SK-N-SH (cell line): Measurements from ENCODE around the gene PABPC1L2A. TPM values are rescaled to one million over a fixed set of nuclear protein-coding genes. Genes with fewer than 3 reads are reported as not detected.
"Not testable (repeated sequence)": the region's sequence is repeated elsewhere in the genome, so short reads cannot be mapped to it uniquely, and the experiment has no call there.

Experiments used
- CTCF ChIA-PET: fragments of 300-600, 350-600 bp; formaldehyde crosslinking; extraction: SDS; loops from one replicate; lab custom pipeline; 2021; lab: Yijun Ruan, JAX
- POLR2A ChIA-PET: fragments of 350-600 bp; sonication (Branson Sonifier 250); formaldehyde crosslinking; extraction: SDS; loops from one replicate; lab custom pipeline; 2020; ENCODE audit warnings: antibody characterized with exemption, inconsistent platforms; lab: Yijun Ruan, JAX
- DNase-seq: peaks from one replicate; pipeline ENCODE4 v3.0.0; 2012
- H2AFZ ChIP-seq: fragments of 200-600 bp; sonication (generic); 2 replicates; pipeline ENCODE4 v1.8.1; 2016; ENCODE audit warnings: antibody characterized with exemption, mild to moderate bottlenecking, low read depth
- H3F3A ChIP-seq: fragments of 200-600 bp; sonication (generic); replicated peaks from 2 replicates; pipeline ENCODE3; 2016; ENCODE audit warnings: antibody characterized with exemption, mild to moderate bottlenecking; ENCODE audit not compliant: insufficient read depth
- H3K27ac ChIP-seq, 2 experiments: fragments of 200-500 bp in 1 of 2; fragments of 200-600 bp in 1 of 2; sonication (Bioruptor generic) in 1 of 2; sonication (generic), shearing (Covaris generic) in 1 of 2; 2 replicates each; pipeline versions ENCODE4 v1.5.1 to v1.6.1; 2014 to 2016; ENCODE audit warnings: low read depth in 2 of 2, inconsistent platforms in 1 of 2, low read length in 1 of 2, mild to moderate bottlenecking in 1 of 2, mixed read lengths in 1 of 2
- H3K27me3 ChIP-seq: fragments of 200-600 bp; sonication (generic), shearing (Covaris generic); 2 replicates; pipeline ENCODE4 v1.6.1; 2016; ENCODE audit warnings: mixed run types; ENCODE audit not compliant: insufficient read depth
- H3K36me3 ChIP-seq, 2 experiments: fragments of 200-500 bp in 1 of 2; fragments of 200-600 bp in 1 of 2; sonication (Bioruptor generic) in 1 of 2; sonication (generic) in 1 of 2; replicated peaks in 1 of 2; 2 replicates each; pipeline versions ENCODE3 to v1.5.1; 2014 to 2016; ENCODE audit warnings: low read length in 1 of 2, mild to moderate bottlenecking in 1 of 2; ENCODE audit not compliant: insufficient read depth in 2 of 2, control insufficient read depth in 1 of 2
- H3K4me1 ChIP-seq, 2 experiments: fragments of 200-500 bp in 1 of 2; fragments of 200-600 bp in 1 of 2; sonication (Bioruptor generic) in 1 of 2; sonication (generic), shearing (Covaris generic) in 1 of 2; 2 replicates each; pipeline versions ENCODE4 v1.5.1 to v1.6.1; 2014 to 2016; ENCODE audit warnings: low read depth in 1 of 2, low read length in 1 of 2, mixed run types in 1 of 2; ENCODE audit not compliant: insufficient read depth in 2 of 2, control insufficient read depth in 1 of 2
- H3K4me2 ChIP-seq: fragments of 200-600 bp; sonication (generic), shearing (Covaris generic); 2 replicates; pipeline ENCODE4 v1.6.1; 2017; ENCODE audit warnings: mixed run types
- H3K4me3 ChIP-seq, 2 experiments: fragments of 200-500 bp in 1 of 2; fragments of 200-600 bp in 1 of 2; sonication (Bioruptor generic) in 1 of 2; sonication (generic), shearing (Covaris generic) in 1 of 2; 2 replicates each; pipeline versions ENCODE4 v1.5.1 to v1.8.1; 2014 to 2016; ENCODE audit warnings: low read depth in 2 of 2, inconsistent platforms in 1 of 2, low read length in 1 of 2, mild to moderate bottlenecking in 1 of 2, mixed read lengths in 1 of 2, moderate library complexity in 1 of 2
- H3K79me2 ChIP-seq: fragments of 200-600 bp; sonication (generic); 2 replicates; pipeline ENCODE4 v1.8.1; 2017; ENCODE audit warnings: mild to moderate bottlenecking; ENCODE audit not compliant: insufficient read depth
- H3K9ac ChIP-seq: fragments of 200-600 bp; sonication (generic); 2 replicates; pipeline ENCODE4 v1.6.1; 2017; ENCODE audit warnings: mixed run types
- H3K9me2 ChIP-seq: fragments of 200-600 bp; sonication (generic); 2 replicates; pipeline ENCODE4 v1.6.1; 2017; ENCODE audit warnings: mixed run types
- H3K9me3 ChIP-seq: fragments of 200-600 bp; sonication (generic); 2 replicates; pipeline ENCODE4 v1.6.1; 2017; ENCODE audit warnings: mixed run types, mild to moderate bottlenecking, moderate library complexity
- H4K20me1 ChIP-seq: fragments of 200-600 bp; sonication (generic); 2 replicates; pipeline ENCODE4 v1.6.1; 2017; ENCODE audit warnings: mild to moderate bottlenecking, mixed run types; ENCODE audit not compliant: insufficient read depth
- ELF1 ChIP-seq: IDR thresholded peaks from 2 replicates; pipeline ENCODE4 v1.4.0; 2012
- EP300 ChIP-seq, 2 experiments: IDR thresholded peaks; 2 replicates each; pipeline versions ENCODE4 v1.4.0 to v1.6.1; 2012; ENCODE audit warnings: borderline replicate concordance in 1 of 2, low read depth in 1 of 2, low read length in 1 of 2
- FOXM1 ChIP-seq: IDR thresholded peaks from 2 replicates; pipeline ENCODE4 v1.4.0; 2012; ENCODE audit warnings: low read depth, mild to moderate bottlenecking
- JUND ChIP-seq: IDR thresholded peaks from 2 replicates; pipeline ENCODE4 v1.4.0; 2012
- NRF1 ChIP-seq: IDR thresholded peaks from 2 replicates; pipeline ENCODE4 v1.6.1; 2012; ENCODE audit warnings: low read depth, mild to moderate bottlenecking, low read length
- POLR2AphosphoS5 ChIP-seq: IDR thresholded peaks from 2 replicates; pipeline ENCODE4 v1.6.1; 2012; ENCODE audit warnings: low read depth, low read length
- RAD21 ChIP-seq: IDR thresholded peaks from 2 replicates; pipeline ENCODE4 v1.6.1; 2012; ENCODE audit warnings: mild to moderate bottlenecking, low read length
- RXRA ChIP-seq: IDR thresholded peaks from 2 replicates; pipeline ENCODE4 v1.4.0; 2012; ENCODE audit warnings: low read depth, mild to moderate bottlenecking, borderline replicate concordance
- TCF12 ChIP-seq: IDR thresholded peaks from 2 replicates; pipeline ENCODE4 v1.4.0; 2012
- WGBS: methylation state at CpG from one replicate; pipeline ENCODE4 v1.1.6; 2017; ENCODE audit warnings: low lambda C conversion rate; 5-methylcytosine and 5-hydroxymethylcytosine counted together
- polyA plus RNA-seq, 3 experiments: library from polyadenylated mRNA; depleted of rRNA; stranded (reverse); fragments of >200 nt; gene quantifications; 2 replicates each; pipeline ENCODE4 v1.2.3, GENCODE V29; 2012
- TF ChIP-seq, protein P1 (sequence below): fragments of 150-350 bp; IDR thresholded peaks from 2 replicates; pipeline ENCODE4 v1.6.1; 2016; ENCODE audit warnings: mild to moderate bottlenecking, low read depth, low read length
- TF ChIP-seq, protein P2 (sequence below): IDR thresholded peaks from 2 replicates; pipeline ENCODE4 v1.4.0; 2012; ENCODE audit warnings: low read depth, borderline replicate concordance
- TF ChIP-seq, protein P3 (sequence below): fragments of 200-600 bp; sonication (generic); IDR thresholded peaks from 2 replicates; pipeline ENCODE4 v1.6.1; 2017; ENCODE audit warnings: antibody characterized with exemption, mild to moderate bottlenecking, moderate library complexity
- TF ChIP-seq, protein P4 (sequence below): IDR thresholded peaks from 2 replicates; pipeline ENCODE4 v1.4.0; 2012; ENCODE audit warnings: low read depth

Gene PABPC1L2A
- polyA plus RNA-seq, 1 of the 3 experiments (the other 2 are of a cell fraction), result not detected

DNA sequence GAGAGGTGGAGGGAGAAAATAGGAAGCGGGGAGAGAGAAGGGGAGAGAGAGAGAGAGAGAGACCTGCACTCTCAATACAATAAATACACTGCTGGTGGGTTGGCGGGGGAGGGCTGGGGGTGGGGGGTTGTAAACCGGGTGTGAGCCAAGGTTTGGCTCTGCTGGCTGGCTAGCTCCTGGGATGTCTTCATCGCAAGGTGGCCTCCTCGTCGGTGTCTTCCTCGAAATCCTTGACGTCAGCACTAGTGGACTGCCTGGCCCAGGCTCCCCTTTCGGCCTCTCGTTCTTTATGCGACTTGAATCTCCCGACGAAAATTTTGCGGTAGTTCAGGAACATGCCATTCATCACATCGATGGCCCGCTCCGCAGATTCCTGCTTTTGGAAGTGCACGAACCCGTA is 715 bp downstream of the PABPC1L2A start:
- H3K9ac ChIP-seq, H3K79me2 ChIP-seq, POLR2A ChIA-PET, H3K36me3 ChIP-seq, H4K20me1 ChIP-seq, H3K4me3 ChIP-seq, H3K27ac ChIP-seq, CTCF ChIA-PET, H2AFZ ChIP-seq, H3K4me2 ChIP-seq, H3K9me3 ChIP-seq, H3K9me2 ChIP-seq, DNase-seq, H3K27me3 ChIP-seq, H3K4me1 ChIP-seq, H3F3A ChIP-seq: not testable (repeated sequence)
- no CpG with 5 or more reads among the region's 19 CpGs for WGBS

DNA sequence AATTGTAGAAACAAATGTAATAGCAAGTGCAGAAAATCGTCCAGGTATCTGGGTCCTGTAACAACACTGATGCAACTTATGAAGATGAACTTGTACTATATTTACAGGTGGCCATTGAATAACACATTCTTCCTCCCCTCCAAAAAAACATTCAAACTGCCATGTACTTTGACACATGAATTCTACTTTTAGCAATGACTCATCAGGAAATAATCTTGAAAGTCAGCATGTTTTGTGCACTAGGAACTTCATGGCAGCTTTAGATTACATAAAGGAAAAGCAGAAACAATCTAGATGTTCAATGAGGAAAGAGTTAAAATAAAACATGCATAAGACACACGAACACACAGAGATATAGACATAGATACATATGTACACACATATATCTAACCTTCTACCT is 2.5 kb downstream of the PABPC1L2A start:
- Histone ChIP-seq H3K9ac (no peak overlapping the region), H3K4me3 (no peak overlapping the region), H4K20me1 (no peaks in the 10 kb centered on the region), H2AFZ (no peak overlapping the region), H3K9me2 (no peaks in the 10 kb centered on the region), H3K27me3 (no peaks in the 10 kb centered on the region), H3K4me1 (no peaks in the 10 kb centered on the region), H3K36me3 (no peaks in the 10 kb centered on the region), H3K79me2 (no peaks in the 10 kb centered on the region), H3K9me3 (no peaks in the 10 kb centered on the region), H3F3A (no peaks in the 10 kb centered on the region), H3K4me2 (no peak overlapping the region), H3K27ac (no peak overlapping the region)
- 3% methylated on average over 2 of the region's 2 CpGs for WGBS
- POLR2A ChIA-PET, result no interaction called here
- DNase-seq, result no peak
- CTCF ChIA-PET, result no interaction called here
- TF ChIP-seq, protein P1, sequence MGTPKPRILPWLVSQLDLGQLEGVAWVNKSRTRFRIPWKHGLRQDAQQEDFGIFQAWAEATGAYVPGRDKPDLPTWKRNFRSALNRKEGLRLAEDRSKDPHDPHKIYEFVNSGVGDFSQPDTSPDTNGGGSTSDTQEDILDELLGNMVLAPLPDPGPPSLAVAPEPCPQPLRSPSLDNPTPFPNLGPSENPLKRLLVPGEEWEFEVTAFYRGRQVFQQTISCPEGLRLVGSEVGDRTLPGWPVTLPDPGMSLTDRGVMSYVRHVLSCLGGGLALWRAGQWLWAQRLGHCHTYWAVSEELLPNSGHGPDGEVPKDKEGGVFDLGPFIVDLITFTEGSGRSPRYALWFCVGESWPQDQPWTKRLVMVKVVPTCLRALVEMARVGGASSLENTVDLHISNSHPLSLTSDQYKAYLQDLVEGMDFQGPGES, result no peak
- TF ChIP-seq JUND (no peak), NRF1 (no peak), RAD21 (no peak), RXRA (no peak), POLR2AphosphoS5 (no peak), TCF12 (no peak), ELF1 (no peak)

DNA sequence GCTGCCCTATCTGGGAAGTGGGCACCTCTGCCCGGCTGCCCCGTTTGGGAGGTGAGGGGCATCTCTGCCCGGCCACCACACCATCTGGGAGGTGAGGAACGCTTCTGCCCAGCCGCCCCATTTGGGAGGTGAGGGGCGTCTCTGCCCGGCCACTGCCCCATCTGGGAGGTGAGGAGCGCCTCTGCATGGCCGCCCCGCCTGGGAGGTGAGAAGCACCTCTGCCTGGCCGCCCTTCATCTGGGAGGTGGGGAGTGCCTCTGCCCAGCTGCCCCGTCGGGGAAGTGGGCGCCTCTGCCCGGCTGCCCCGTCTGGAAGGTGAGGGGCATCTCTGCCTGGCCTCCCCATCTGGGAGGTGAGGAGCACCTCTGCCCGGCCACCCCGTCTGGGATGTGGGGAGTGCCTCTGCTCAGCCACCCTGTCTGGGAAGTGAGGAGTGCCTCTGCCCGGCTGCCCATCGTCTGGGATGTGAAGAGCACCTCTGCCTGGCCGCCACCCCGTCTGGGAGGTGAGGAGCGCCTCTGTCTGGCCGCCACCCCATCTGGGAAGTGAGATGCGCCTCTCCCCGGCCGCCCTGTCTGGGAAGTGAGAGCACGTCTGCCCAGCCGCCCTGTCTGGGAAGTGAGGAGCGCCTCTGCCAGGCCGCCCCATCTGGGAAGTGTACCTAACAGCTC is 9.8 kb downstream of the PABPC1L2A start:
- H3K9ac ChIP-seq, result no peak overlapping the region
- H3K4me2 ChIP-seq, result no peak overlapping the region
- H3K4me1 ChIP-seq, result no peaks in the 10 kb centered on the region
- H3F3A ChIP-seq, result no peaks in the 10 kb centered on the region
- no peaks in the 10 kb centered on the region for H3K79me2 ChIP-seq
- no peaks in the 10 kb centered on the region for H3K27me3 ChIP-seq
- TF ChIP-seq RAD21 (no peak), EP300 (IDR thresholded peaks at IDR 0.05; ENCODE audit: borderline replicate concordance in 1 of 2, low read depth in 1 of 2, low read length in 1 of 2) (no peak), FOXM1 (no peak)
- TF ChIP-seq, protein P2, sequence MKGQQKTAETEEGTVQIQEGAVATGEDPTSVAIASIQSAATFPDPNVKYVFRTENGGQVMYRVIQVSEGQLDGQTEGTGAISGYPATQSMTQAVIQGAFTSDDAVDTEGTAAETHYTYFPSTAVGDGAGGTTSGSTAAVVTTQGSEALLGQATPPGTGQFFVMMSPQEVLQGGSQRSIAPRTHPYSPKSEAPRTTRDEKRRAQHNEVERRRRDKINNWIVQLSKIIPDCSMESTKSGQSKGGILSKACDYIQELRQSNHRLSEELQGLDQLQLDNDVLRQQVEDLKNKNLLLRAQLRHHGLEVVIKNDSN, result no peak
- TF ChIP-seq, protein P3, sequence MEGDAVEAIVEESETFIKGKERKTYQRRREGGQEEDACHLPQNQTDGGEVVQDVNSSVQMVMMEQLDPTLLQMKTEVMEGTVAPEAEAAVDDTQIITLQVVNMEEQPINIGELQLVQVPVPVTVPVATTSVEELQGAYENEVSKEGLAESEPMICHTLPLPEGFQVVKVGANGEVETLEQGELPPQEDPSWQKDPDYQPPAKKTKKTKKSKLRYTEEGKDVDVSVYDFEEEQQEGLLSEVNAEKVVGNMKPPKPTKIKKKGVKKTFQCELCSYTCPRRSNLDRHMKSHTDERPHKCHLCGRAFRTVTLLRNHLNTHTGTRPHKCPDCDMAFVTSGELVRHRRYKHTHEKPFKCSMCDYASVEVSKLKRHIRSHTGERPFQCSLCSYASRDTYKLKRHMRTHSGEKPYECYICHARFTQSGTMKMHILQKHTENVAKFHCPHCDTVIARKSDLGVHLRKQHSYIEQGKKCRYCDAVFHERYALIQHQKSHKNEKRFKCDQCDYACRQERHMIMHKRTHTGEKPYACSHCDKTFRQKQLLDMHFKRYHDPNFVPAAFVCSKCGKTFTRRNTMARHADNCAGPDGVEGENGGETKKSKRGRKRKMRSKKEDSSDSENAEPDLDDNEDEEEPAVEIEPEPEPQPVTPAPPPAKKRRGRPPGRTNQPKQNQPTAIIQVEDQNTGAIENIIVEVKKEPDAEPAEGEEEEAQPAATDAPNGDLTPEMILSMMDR, result no peak
- TF ChIP-seq, protein P4, sequence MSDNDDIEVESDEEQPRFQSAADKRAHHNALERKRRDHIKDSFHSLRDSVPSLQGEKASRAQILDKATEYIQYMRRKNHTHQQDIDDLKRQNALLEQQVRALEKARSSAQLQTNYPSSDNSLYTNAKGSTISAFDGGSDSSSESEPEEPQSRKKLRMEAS, result no peak
- H4K20me1 ChIP-seq, result no peaks in the 10 kb centered on the region
- no peaks in the 10 kb centered on the region for H3K36me3 ChIP-seq
- 33% methylated on average over 5 of the region's 31 CpGs for WGBS
- ChIA-PET POLR2A (no interaction called here), CTCF (no interaction called here)
- no peak for DNase-seq
- no peak overlapping the region for H3K4me3 ChIP-seq
- H3K27ac ChIP-seq, result no peak overlapping the region
- H3K9me3 ChIP-seq, result peaks cover 9% of the 10 kb centered on the region; the same call in 1 of the 2 replicates
- no peak overlapping the region for H2AFZ ChIP-seq
- H3K9me2 ChIP-seq, result no peaks in the 10 kb centered on the region
